NCI-H1092 treated with DMSO at 0.1 percent for 48 hours (cell line): ENCODE results near the gene RASAL3.
"Not testable (repeated sequence)": the region's sequence is repeated elsewhere in the genome, so short reads cannot be mapped to it uniquely, and the experiment has no call there.

Experiments used
- DNase-seq: peaks from one replicate; lab custom pipeline; 2025; lab: John Stamatoyannopoulos, UW

Gene RASAL3

GRCh38 chr19:15464394-15465385 lies at the start of gene RASAL3:
Gene RASAL3, minus strand, starts transcription at chr19:15464544. Its CDS starts 186 bp downstream, at chr19:15464358.
- no peak for DNase-seq

- no peak for DNase-seq
Measured at GRCh38 chr19:15511671-15512424, 47.5 kb upstream of the RASAL3 start.

DNA sequence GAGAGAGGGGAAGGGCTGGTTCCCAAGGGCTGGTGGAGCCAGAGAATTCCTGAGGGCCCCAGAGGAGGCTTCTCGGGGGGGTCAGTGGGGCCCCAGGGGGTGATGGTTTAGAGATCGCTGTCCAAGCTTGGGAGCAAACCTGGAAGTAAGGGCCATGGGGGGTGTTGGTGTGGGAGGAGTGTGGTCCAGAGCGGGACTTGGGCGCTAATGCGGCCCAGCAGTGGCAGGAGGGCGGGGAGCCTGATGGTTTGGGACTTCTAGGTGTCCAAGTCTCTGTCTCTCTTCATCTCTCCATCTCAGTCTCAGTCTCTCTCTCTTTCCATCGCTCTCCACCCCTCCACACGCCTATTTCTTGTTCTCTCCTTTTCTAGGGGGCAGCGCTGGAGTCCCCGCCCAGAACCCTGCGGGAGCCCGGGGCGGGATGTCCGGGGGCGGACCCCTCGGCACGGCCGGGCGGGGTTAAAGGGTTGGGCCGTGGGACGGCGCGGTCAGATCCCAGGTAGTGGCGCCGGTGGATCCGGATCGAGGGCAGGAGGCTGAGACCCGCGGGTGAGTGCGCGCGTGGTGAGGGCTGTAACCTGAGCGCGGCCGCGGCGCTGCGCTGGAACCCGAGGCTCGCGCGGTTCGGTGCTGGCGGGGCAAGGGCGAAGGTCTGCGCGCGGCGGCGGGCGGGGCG lies 43.8 kb upstream of the RASAL3 start, which contains the start of gene CYP4F22:
Gene CYP4F22, plus strand, starts transcription at position 491 of the 676 bp plus-strand sequence. CDS start 16,812 bp downstream, outside the sequence.
- no peak for DNase-seq

DNA sequence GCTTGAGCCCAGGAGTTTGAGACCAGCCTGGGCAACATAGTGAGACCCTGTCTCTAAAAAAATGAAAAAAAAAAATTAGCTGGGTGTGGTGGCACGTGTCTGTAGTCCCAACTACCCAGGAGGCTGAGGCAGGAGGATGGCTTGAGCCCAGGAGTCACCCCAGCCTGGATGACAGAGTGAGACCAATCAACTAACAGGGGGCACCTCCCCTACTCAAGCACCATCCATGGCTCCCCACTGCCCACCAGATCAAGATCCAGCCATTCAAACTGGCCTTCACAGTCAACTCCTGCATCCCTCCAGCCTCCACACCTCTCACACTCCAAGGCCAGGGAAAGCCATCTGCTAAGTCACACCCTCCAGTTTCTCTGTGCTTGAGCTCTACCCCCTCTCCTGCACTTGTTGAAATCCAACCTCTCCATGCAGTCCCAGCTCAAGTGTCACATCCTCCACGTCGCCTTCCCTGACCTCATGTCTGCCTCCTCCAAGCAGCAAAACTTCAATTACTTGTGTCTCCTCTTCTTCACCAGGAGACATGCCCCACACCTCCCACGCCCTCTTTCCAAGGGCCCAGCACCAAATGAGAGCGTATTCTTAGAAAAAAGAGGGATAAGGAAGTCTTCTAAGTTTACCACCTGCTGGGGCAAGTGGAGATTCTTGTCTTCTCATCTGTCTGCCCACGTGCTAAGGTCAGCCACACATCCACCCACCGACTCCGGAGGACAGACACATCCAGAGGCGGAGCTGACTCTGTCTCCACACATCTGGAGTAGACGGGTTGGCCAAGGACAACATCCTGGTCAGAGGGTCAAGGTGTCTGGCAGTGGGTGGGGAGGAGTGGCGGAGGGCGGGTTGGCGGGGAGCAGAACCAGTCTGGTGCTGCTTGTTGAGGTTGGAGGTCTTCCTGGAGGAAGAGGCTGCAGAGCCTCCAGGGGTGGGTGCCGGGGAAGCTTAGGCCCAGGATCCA lies 43.0 kb upstream of the RASAL3 start:
- DNase-seq: no peak

DNA sequence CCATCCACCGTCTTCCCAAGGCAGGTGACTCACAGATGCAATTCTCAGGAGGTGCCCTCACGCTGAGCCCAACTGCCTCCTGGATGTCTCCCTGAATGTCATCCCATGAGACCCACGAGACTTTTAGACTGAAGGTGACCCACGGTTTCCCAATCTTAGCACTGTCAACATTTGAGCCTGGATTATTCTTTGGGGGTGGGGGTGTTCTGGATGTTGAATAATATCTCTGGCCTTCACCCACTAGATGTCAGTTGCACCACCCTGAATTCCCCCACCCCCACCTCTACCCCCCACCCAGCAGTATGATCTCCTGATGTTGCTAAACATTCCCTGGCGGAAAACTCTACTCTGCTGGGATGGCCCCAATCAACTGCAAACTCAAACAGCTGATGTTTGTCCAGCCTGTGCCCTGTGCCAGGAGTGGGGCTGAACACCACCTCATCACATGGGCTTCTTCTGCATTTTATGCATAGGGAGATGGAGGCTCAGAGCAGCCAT lies 41.8 kb upstream of the RASAL3 start:
- DNase-seq: no peak

DNA sequence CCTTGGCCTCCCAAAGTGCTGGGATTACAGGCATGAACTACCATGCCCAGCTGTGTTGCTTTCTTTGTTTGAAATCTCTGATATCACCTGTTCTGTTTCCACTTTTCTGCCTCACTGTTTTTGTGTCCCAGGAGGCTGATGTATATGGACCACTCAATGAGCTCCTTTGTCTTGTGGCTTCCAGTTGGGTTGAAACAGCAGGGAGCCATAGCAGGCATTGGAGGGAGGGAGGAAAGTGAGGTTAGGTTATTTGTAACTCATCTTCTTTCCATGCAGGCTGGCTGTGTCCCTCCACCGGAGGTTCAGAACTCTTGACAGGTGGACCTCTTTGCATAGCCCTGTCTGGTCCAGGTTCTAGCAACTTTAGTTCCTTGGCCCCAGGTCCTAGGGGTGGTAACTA lies 37.9 kb upstream of the RASAL3 start:
- DNase-seq: no peak

DNA sequence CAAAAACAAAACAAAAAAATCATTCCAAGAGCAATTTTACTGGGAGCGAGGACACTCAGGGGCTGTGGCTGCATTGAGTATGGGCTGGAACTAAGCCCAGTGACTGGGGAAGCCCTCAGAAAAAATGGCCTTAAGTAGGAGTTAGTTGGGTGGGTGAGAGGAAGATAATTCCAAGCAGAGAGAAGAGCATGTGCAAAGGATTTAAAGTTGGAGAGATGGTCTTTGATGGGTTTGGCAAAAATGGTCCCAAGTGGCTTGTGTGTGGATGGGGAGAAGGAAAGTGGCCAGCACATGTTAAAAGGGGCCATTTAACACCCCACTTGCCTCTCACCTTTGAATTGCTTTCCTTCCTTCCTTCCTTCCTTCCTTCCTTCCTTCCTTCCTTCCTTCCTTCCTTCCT lies 37.3 kb upstream of the RASAL3 start:
- DNase-seq: no peak

- DNase-seq: no peak
Measured at GRCh38 chr19:15498910-15499309, 34.6 kb upstream of the RASAL3 start.

GRCh38 chr19:15498156-15498858 lies 34.0 kb upstream of the RASAL3 start:
- DNase-seq: no peak

DNA sequence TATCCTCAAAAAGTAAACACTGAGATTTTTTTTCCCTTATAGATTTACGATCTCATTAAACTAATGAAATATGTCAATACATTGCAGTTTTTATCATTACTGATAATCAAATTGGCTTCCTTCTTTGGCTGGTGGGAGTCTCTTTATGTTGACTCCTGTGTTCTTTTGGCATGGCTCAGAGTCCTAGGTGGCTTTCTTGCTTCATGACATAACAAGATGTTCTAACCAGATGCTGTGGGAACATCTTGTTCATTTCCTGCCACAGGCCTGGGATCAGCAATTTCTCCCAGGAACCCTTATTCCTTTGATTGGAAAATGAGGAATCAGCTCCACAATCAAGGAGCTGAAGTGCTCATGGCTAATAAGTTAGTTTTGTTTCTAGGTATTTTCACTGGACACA lies 30.8 kb upstream of the RASAL3 start:
- DNase-seq: no peak

DNA sequence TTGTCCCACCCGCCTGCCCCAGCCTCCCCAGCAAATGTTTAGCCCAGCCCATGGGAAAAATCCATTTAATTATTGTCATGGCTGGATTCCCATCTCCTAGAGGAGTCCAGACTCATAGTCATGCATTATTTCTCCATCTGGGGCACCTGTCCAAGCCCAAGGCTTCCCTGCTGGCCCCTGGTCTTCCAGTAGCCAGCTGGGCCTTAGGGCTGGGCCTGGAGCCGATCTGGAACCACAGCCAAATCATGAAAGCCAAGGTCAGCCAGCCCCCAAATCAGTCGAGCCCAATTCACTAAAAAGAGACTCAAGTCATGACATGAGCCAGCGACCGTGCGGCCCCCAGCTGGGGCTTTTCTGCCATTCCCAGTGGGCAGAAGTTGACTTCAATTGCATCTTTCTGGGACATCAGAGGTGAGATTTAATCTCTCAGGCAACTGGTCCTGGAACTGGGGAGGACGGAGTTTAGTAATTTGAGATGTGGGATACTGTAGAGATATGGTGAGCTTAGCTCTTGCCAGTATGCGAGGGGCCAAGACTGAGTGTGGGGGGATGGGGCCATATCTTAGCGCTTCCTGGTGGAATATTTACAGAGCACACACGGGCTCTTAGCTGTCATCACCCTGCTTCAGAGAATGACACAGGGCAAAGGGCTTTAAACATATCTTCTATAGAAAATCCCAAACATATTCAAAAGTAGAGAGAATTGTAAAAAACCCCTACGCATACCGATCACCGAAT lies 24.3 kb upstream of the RASAL3 start:
- no peak for DNase-seq

- DNase-seq: no peak
Measured at GRCh38 chr19:15487038-15487437, 22.7 kb upstream of the RASAL3 start.

DNA sequence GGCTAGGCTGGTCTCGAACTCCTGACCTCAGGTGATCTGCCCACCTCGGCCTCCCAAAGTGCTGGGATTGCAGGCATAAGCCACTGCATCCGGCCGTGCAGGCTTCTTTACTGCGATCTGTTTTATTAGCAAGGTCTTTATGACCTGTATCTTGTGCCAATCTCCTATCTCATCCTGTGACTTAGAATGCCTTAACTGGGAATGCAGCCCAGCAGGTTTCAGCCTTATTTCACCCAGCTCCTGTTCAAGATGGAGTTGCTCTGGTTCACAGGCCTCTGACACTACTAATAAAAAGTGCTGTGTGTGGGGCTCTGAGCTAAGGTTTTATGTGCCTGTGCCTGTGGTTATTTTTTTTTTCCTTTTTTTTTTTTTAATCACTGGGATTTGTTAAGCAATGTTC lies 21.4 kb upstream of the RASAL3 start:
- DNase-seq: not testable (repeated sequence)

- not testable (repeated sequence) for DNase-seq
Measured at GRCh38 chr19:15480996-15481395, 16.7 kb upstream of the RASAL3 start.

- DNase-seq: peak; percentile 39
Measured at GRCh38 chr19:15479391-15480345, 15.3 kb upstream of the RASAL3 start, which contains the start of gene PGLYRP2. Gene PGLYRP2, minus strand, starts transcription at chr19:15479501. Its CDS starts 130 bp downstream, at chr19:15479371.

DNA sequence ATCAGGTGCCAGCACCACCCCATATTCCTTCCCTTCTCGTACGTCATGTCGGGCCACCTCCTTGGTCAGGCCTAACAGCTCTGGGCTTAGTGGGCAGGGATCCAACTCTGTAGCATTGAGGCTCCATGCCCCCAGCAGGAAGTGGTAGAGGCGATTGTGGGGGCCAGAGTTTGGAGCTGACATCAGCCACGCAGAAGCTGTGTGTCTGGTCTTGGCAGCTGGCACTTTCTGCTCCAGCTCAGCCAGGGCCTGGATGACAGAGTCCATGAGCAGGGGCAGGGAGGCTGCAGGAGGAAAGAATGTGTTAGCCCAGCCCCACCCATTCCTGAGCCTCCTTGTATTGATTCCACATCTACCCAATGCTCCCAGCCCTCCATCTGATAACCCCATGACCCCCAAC lies 12.0 kb upstream of the RASAL3 start:
- no peak for DNase-seq

DNA sequence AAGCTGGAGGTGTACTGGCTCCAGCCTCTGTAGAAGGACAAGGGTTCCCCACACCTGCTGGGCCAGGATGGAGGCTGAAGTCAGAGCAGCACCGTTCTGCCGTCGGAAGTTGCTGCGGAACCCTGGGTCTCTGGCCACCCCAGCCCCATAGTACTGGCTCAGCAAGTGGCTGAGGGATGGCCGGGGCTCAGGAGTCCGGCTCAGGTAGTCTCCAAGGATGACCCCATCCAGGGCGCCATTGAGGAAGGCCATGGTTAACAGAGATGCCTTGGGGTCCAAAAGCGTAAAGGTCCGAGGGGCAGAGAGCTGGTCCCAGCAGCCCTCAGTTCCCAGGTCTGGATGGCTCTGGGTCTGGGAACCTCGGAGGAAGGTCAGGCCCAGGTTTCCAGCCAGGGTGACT lies 11.3 kb upstream of the RASAL3 start:
- DNase-seq: no peak

GRCh38 chr19:15475169-15475568 lies 10.8 kb upstream of the RASAL3 start:
- no peak for DNase-seq
